ENCODE results near the gene GNG11. TPM values are rescaled to one million over a fixed set of nuclear protein-coding genes. Genes with fewer than 3 reads are reported as not detected.

GNG11 gene
- total RNA-seq, 1 experiment from 2014 or later: 7.0 TPM

Other genes starting within 250 kb of the GNG11 start
- 2.9 TPM for gene TFPI2, start 31.0 kb upstream of the GNG11 start, total RNA-seq (2021; ENCODE audit: unreplicated experiment)
- not detected for gene GNGT1, start 15.2 kb upstream of the GNG11 start, total RNA-seq (2021; ENCODE audit: unreplicated experiment)
- gene BET1, start 82.6 kb downstream of the GNG11 start, total RNA-seq (2021; ENCODE audit: unreplicated experiment): 14.3 TPM